AG10803 (cell line): ENCODE results near the gene IMMP2L.

Source experiments
- DNase-seq: peaks from one replicate; pipeline ENCODE4 v3.0.0; 2010; ENCODE audit warnings: low read depth
- H3K4me3 ChIP-seq: 2 replicates; pipeline ENCODE4 v1.5.1; 2011; ENCODE audit warnings: mild to moderate bottlenecking, low read length, control low read depth
- TF ChIP-seq, protein P1 (sequence below): conservative IDR thresholded peaks from 2 replicates; pipeline ENCODE4 v1.5.1; 2011; ENCODE audit warnings: mild to moderate bottlenecking, low read length, control low read depth, inconsistent platforms

IMMP2L gene

DNA sequence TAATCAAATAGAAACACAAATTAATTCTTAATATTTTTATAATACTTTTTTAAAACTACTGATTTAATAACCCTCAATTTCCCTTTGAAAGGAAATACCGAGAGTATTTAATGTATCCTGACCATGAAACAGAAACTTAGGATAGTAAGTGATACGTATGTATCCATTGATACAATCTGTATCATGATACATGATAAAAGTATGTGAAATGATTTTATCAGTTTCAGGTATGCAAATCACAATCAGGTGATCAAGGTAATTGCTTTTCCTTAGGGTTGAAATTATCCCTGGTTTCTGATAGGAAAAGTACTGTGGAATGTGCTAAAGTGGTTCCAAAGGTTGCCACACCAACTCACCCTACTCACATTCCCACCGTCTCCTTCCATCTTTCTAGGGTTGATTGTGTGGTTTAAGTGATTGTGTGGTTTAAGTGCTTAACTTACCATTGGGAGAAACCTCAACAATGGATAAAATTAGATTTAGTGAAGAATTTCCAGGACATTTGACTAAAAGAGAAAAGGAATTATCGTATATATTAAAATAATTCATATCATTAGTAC lies 333.0 kb downstream of the IMMP2L start:
- DNase-seq = peak; percentile 17
- TF ChIP-seq, protein P1, sequence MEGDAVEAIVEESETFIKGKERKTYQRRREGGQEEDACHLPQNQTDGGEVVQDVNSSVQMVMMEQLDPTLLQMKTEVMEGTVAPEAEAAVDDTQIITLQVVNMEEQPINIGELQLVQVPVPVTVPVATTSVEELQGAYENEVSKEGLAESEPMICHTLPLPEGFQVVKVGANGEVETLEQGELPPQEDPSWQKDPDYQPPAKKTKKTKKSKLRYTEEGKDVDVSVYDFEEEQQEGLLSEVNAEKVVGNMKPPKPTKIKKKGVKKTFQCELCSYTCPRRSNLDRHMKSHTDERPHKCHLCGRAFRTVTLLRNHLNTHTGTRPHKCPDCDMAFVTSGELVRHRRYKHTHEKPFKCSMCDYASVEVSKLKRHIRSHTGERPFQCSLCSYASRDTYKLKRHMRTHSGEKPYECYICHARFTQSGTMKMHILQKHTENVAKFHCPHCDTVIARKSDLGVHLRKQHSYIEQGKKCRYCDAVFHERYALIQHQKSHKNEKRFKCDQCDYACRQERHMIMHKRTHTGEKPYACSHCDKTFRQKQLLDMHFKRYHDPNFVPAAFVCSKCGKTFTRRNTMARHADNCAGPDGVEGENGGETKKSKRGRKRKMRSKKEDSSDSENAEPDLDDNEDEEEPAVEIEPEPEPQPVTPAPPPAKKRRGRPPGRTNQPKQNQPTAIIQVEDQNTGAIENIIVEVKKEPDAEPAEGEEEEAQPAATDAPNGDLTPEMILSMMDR = no peak
- no peak overlapping the region for H3K4me3 ChIP-seq

- TF ChIP-seq, protein P1 = no peak
- DNase-seq = no peak
- no peak overlapping the region for H3K4me3 ChIP-seq
These were observed 333.9 kb downstream of the IMMP2L start for GRCh38 chr7:111228437-111228836.

DNA sequence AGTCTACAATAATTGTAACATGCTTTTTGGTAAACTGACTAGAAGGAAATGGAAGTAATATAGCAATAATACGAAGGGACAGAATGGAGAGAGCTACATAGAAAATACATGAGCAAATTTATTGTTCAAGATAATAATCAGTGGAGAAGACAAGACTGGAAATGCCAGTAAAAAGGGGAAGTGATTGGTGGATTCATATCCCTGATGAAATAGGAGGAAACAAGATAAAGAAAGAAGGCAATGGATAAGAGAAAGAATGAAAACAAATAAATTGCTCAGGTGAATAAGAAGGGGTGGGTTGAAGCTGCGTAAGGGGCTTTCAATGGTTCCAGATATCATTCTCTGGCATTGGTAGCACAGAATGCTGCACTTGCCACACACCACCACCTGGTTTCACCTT lies 335.5 kb downstream of the IMMP2L start:
- no peak for DNase-seq
- H3K4me3 ChIP-seq = no peak overlapping the region
- TF ChIP-seq, protein P1 = no peak

- no peak for DNase-seq
- no peak overlapping the region for H3K4me3 ChIP-seq
- TF ChIP-seq, protein P1 = no peak
These were observed 337.7 kb downstream of the IMMP2L start for GRCh38 chr7:111224354-111225231.

- no peak for DNase-seq
- TF ChIP-seq, protein P1 = no peak
- no peak overlapping the region for H3K4me3 ChIP-seq
These were observed 338.5 kb downstream of the IMMP2L start for GRCh38 chr7:111223802-111224253.

DNA sequence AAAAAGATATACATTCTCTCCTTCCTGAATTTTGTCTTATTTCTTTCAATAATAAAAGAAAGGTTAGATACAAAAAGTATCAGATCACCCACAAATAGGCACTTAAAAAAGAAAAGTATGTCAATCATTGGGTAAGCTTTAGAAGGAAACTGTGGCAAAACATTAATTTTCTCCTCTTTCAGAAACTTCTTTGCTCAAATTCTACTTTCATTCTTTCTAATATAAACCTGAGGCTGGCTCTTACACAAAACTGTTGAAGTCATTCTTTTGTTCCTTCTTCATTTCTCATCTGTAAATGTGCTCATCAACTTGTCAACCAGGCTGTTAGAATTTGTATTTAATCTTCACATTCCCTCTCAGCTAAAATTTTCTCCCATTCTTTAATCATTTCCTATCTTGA lies 346.7 kb downstream of the IMMP2L start:
- H3K4me3 ChIP-seq = no peak overlapping the region
- TF ChIP-seq, protein P1 = no peak
- DNase-seq = no peak

DNA sequence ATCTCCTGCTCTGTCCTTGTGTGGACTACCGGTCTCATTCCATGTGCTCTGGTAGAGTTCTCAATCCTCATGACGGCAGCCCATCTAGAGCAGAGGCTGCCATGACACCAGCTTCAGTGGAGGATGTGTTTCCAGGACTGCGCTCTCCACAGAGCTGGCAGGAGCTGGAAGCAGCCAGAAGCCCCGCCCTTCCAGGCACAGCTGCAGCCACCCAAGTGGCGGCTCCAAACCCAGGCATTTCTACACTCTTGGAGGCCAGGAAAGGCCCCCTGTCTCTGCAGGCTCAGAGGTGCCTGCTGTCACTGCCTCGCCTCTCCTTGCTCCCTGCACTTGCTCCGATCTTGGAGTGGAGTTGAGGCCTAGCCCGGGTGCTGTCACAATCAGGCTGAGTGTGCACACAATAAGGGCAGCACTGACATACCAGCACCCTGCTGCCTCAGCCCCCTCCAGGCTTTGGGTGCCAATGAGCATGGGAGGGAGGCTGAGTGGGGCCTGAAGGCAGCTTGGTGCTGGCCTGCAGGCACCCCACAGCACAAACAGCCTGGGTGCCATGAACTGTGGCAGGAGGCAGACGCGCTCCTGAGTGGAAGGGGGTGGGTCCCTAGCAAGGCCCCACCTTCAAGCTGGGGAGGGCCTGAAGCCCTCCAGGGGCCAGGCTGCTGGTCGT lies 349.3 kb downstream of the IMMP2L start:
- no peak for DNase-seq
- TF ChIP-seq, protein P1 = no peak

More for the DNA sequence above, 349.3 kb downstream of the IMMP2L start:
- H3K4me3 ChIP-seq = no peak overlapping the region
